Measurements from ENCODE around the gene CACNA2D3. TPM values are rescaled to one million over a fixed set of nuclear protein-coding genes. Genes with fewer than 3 reads are reported as not detected.

Gene CACNA2D3
- polyA plus RNA-seq, 3 donors: 8.3 to 21.5 (median 10.4) TPM

GRCh38 chr3:54294214-54294613, 171.9 kb downstream of the CACNA2D3 start:
- H3K4me2 ChIP-seq (replicated peaks; ENCODE audit: extremely low read depth, low read length, poor library complexity, severe bottlenecking): no peak overlapping the region
- WGBS (ENCODE audit: insufficient coverage): 36% methylated on average over 2 of the region's 4 CpGs
- TF ChIP-seq, protein P1, sequence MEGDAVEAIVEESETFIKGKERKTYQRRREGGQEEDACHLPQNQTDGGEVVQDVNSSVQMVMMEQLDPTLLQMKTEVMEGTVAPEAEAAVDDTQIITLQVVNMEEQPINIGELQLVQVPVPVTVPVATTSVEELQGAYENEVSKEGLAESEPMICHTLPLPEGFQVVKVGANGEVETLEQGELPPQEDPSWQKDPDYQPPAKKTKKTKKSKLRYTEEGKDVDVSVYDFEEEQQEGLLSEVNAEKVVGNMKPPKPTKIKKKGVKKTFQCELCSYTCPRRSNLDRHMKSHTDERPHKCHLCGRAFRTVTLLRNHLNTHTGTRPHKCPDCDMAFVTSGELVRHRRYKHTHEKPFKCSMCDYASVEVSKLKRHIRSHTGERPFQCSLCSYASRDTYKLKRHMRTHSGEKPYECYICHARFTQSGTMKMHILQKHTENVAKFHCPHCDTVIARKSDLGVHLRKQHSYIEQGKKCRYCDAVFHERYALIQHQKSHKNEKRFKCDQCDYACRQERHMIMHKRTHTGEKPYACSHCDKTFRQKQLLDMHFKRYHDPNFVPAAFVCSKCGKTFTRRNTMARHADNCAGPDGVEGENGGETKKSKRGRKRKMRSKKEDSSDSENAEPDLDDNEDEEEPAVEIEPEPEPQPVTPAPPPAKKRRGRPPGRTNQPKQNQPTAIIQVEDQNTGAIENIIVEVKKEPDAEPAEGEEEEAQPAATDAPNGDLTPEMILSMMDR (IDR thresholded peaks at IDR 0.05): no peak
- Mint-ChIP-seq H3K27ac (no peak overlapping the region), H3K9me3 (peaks cover 0 to 4% (median 2%) of the 10 kb centered on the region in 7 donors), H3K4me3 (no peak overlapping the region), H3K36me3 (no peaks in the 10 kb centered on the region), H3K4me1 (no peaks in the 10 kb centered on the region), H3K27me3 (ENCODE audit: low read depth in 3 of 3) (peaks cover 2 to 6% (median 4%) of the 10 kb centered on the region in 3 donors)
- H3K36me3 ChIP-seq (replicated peaks in 1 of 2; ENCODE audit: control insufficient read depth in 1 of 2, insufficient read depth in 2 of 2, low read length in 2 of 2): no peaks in the 10 kb centered on the region
- DNase-seq: no peak
- no peaks in the 10 kb centered on the region for H3K4me1 ChIP-seq (ENCODE audit: control insufficient read depth in 1 of 2, insufficient read depth in 2 of 2, low read length in 2 of 2)
- no peaks in the 10 kb centered on the region for H4K20me1 ChIP-seq (ENCODE audit: insufficient read depth, low read length)
- intact Hi-C loops (cut with micrococcal nuclease): no loop called here
- no peak overlapping the region for H3K27ac ChIP-seq (ENCODE audit: low read depth in 1 of 2, low read length in 2 of 2)
- H3K9me3 ChIP-seq (replicated peaks in 1 of 2; ENCODE audit: control insufficient read depth in 1 of 2, insufficient read depth in 1 of 2, low read length in 2 of 2): no peaks in the 10 kb centered on the region
- H2AFZ ChIP-seq (ENCODE audit: insufficient read depth, low read depth, low read length, poor library complexity, severe bottlenecking): no peak overlapping the region
- no peak overlapping the region for H3K4me3 ChIP-seq (replicated peaks in 1 of 3; ENCODE audit: low read depth in 2 of 3, low read length in 3 of 3)
- no peak overlapping the region for H3K9ac ChIP-seq (ENCODE audit: insufficient read depth, low read length, poor library complexity, severe bottlenecking)
- no peaks in the 10 kb centered on the region for H3K79me2 ChIP-seq (ENCODE audit: insufficient read depth, low read length)
- H3K27me3 ChIP-seq (ENCODE audit: control insufficient read depth in 2 of 2, insufficient read depth in 2 of 2, low read length in 2 of 2): no peaks in the 10 kb centered on the region

DNA sequence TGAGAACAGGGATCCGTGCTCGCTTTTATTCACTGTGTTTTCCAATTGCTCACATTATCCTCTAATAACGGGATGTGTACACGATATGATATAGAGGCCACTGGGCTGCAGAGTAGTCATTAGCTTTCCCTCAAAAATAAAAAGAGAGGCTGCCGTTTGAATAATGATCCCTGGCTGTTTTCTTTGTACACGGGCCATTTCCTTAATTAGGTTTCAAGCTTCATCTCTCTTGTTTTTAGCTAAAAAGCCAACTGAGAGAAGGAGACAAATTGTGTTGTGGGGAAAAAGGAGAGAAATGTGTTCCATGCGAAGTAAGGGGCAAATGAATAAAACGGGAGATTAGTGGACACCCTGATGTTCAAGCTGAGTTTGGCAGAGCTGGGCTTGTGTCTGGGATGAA, 174.2 kb downstream of the CACNA2D3 start:
- Histone ChIP-seq H3K4me2 (replicated peaks; ENCODE audit: extremely low read depth, low read length, poor library complexity, severe bottlenecking) (no peak overlapping the region), H3K27ac (ENCODE audit: low read depth in 1 of 2, low read length in 2 of 2) (no peak overlapping the region), H3K9me3 (replicated peaks in 1 of 2; ENCODE audit: control insufficient read depth in 1 of 2, insufficient read depth in 1 of 2, low read length in 2 of 2) (no peaks in the 10 kb centered on the region), H3K27me3 (ENCODE audit: control insufficient read depth in 2 of 2, insufficient read depth in 2 of 2, low read length in 2 of 2) (no peaks in the 10 kb centered on the region), H3K79me2 (ENCODE audit: insufficient read depth, low read length) (no peaks in the 10 kb centered on the region), H3K4me1 (ENCODE audit: control insufficient read depth in 1 of 2, insufficient read depth in 2 of 2, low read length in 2 of 2) (no peaks in the 10 kb centered on the region), H3K4me3 (replicated peaks in 1 of 3; ENCODE audit: low read depth in 2 of 3, low read length in 3 of 3) (no peak overlapping the region), H3K36me3 (replicated peaks in 1 of 2; ENCODE audit: control insufficient read depth in 1 of 2, insufficient read depth in 2 of 2, low read length in 2 of 2) (no peaks in the 10 kb centered on the region), H2AFZ (ENCODE audit: insufficient read depth, low read depth, low read length, poor library complexity, severe bottlenecking) (no peak overlapping the region), H4K20me1 (ENCODE audit: insufficient read depth, low read length) (no peaks in the 10 kb centered on the region), H3K9ac (ENCODE audit: insufficient read depth, low read length, poor library complexity, severe bottlenecking) (no peak overlapping the region)
- Mint-ChIP-seq H3K4me3 (no peak overlapping the region), H3K27me3 (ENCODE audit: low read depth in 3 of 3) (peaks cover 2 to 9% (median 4%) of the 10 kb centered on the region in 3 donors), H3K9me3 (peaks cover 0 to 3% (median 0%) of the 10 kb centered on the region in 7 donors), H3K36me3 (no peaks in the 10 kb centered on the region), H3K27ac (no peak overlapping the region), H3K4me1 (no peaks in the 10 kb centered on the region)
- TF ChIP-seq, protein P1 (IDR thresholded peaks at IDR 0.05): no peak
- WGBS (ENCODE audit: insufficient coverage): 81% methylated on average over 4 of the region's 8 CpGs
- intact Hi-C loops (cut with micrococcal nuclease): no loop called here
- no peak for DNase-seq

All from CD14-positive monocyte (primary cell).